ENCODE measurements around the gene RAI1. TPM values are rescaled to one million over a fixed set of nuclear protein-coding genes. Genes with fewer than 3 reads are reported as not detected.

RAI1 gene
- total RNA-seq, 1 experiment from 2014 or later, result 46.8 TPM

- no peak for DNase-seq (ENCODE audit: low spot score)
- H3K4me1 ChIP-seq (ENCODE audit: insufficient read depth, low read length, poor library complexity, severe bottlenecking), result peaks cover 39% of the 10 kb centered on the region
- no peaks in the 10 kb centered on the region for H3K36me3 ChIP-seq (ENCODE audit: insufficient read depth, low read length, poor library complexity, severe bottlenecking)
- H3K9me3 ChIP-seq (ENCODE audit: low read depth, low read length, poor library complexity, severe bottlenecking), result no peaks in the 10 kb centered on the region
- H3K4me3 ChIP-seq (ENCODE audit: low read depth, low read length, poor library complexity, severe bottlenecking), result no peak overlapping the region
- BruUV-seq (replicated peaks), result no TSS peak
- intact Hi-C loops (cut with micrococcal nuclease; ENCODE audit: unreplicated experiment), result no loop called here
- no peaks in the 10 kb centered on the region for H3K27me3 ChIP-seq (replicated peaks; ENCODE audit: insufficient read depth, low read depth, low read length, poor library complexity)
- ChIA-PET POLR2A (ENCODE audit: low non-redundant PET) (no interaction called here), CTCF (no interaction called here)
- TF ChIP-seq, protein P1, sequence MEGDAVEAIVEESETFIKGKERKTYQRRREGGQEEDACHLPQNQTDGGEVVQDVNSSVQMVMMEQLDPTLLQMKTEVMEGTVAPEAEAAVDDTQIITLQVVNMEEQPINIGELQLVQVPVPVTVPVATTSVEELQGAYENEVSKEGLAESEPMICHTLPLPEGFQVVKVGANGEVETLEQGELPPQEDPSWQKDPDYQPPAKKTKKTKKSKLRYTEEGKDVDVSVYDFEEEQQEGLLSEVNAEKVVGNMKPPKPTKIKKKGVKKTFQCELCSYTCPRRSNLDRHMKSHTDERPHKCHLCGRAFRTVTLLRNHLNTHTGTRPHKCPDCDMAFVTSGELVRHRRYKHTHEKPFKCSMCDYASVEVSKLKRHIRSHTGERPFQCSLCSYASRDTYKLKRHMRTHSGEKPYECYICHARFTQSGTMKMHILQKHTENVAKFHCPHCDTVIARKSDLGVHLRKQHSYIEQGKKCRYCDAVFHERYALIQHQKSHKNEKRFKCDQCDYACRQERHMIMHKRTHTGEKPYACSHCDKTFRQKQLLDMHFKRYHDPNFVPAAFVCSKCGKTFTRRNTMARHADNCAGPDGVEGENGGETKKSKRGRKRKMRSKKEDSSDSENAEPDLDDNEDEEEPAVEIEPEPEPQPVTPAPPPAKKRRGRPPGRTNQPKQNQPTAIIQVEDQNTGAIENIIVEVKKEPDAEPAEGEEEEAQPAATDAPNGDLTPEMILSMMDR (conservative IDR thresholded peaks at IDR 0.05; ENCODE audit: low read depth, low read length), result no peak
- no peak for TF ChIP-seq EZH2 (IDR thresholded peaks at IDR 0.05; ENCODE audit: borderline replicate concordance, low read depth, low read length, poor library complexity, severe bottlenecking)
- H3K27ac ChIP-seq (ENCODE audit: low read depth, low read length, poor library complexity, severe bottlenecking), result peak overlapping the region; percentile 3
These were observed 84.3 kb downstream of the RAI1 start for GRCh38 chr17:17765359-17766076.

GRCh38 chr17:17766077-17766743 is 85.0 kb downstream of the RAI1 start:
- CTCF ChIA-PET, result no interaction called here
- H3K4me1 ChIP-seq (ENCODE audit: insufficient read depth, low read length, poor library complexity, severe bottlenecking), result peaks cover 39% of the 10 kb centered on the region
- POLR2A ChIA-PET (ENCODE audit: low non-redundant PET), result no interaction called here
- BruUV-seq (replicated peaks), result no TSS peak
- H3K4me3 ChIP-seq (ENCODE audit: low read depth, low read length, poor library complexity, severe bottlenecking), result no peak overlapping the region
- no peaks in the 10 kb centered on the region for H3K9me3 ChIP-seq (ENCODE audit: low read depth, low read length, poor library complexity, severe bottlenecking)
- H3K27me3 ChIP-seq (replicated peaks; ENCODE audit: insufficient read depth, low read depth, low read length, poor library complexity), result no peaks in the 10 kb centered on the region
- intact Hi-C loops (cut with micrococcal nuclease; ENCODE audit: unreplicated experiment), result no loop called here
- H3K27ac ChIP-seq (ENCODE audit: low read depth, low read length, poor library complexity, severe bottlenecking), result peak overlapping the region; percentile 48
- H3K36me3 ChIP-seq (ENCODE audit: insufficient read depth, low read length, poor library complexity, severe bottlenecking), result no peaks in the 10 kb centered on the region
- TF ChIP-seq, protein P1 (conservative IDR thresholded peaks at IDR 0.05; ENCODE audit: low read depth, low read length), result no peak
- no peak for TF ChIP-seq EZH2 (IDR thresholded peaks at IDR 0.05; ENCODE audit: borderline replicate concordance, low read depth, low read length, poor library complexity, severe bottlenecking)
- no peak for DNase-seq (ENCODE audit: low spot score)

GRCh38 chr17:17766744-17767120 is 85.5 kb downstream of the RAI1 start:
- DNase-seq (ENCODE audit: low spot score), result no peak
- no peaks in the 10 kb centered on the region for H3K27me3 ChIP-seq (replicated peaks; ENCODE audit: insufficient read depth, low read depth, low read length, poor library complexity)
- H3K4me3 ChIP-seq (ENCODE audit: low read depth, low read length, poor library complexity, severe bottlenecking), result no peak overlapping the region
- ChIA-PET CTCF (interaction anchor here (1.0 kb wide), 1 partner anchor 12 kb away, joined by 3 read pairs; no protein-coding TSS in a partner anchor), POLR2A (ENCODE audit: low non-redundant PET) (no interaction called here)
- no TSS peak for BruUV-seq (replicated peaks)
- intact Hi-C loops (cut with micrococcal nuclease; ENCODE audit: unreplicated experiment), result no loop called here
- peaks cover 39% of the 10 kb centered on the region for H3K4me1 ChIP-seq (ENCODE audit: insufficient read depth, low read length, poor library complexity, severe bottlenecking)
- no peaks in the 10 kb centered on the region for H3K9me3 ChIP-seq (ENCODE audit: low read depth, low read length, poor library complexity, severe bottlenecking)
- H3K36me3 ChIP-seq (ENCODE audit: insufficient read depth, low read length, poor library complexity, severe bottlenecking), result no peaks in the 10 kb centered on the region
- no peak for TF ChIP-seq EZH2 (IDR thresholded peaks at IDR 0.05; ENCODE audit: borderline replicate concordance, low read depth, low read length, poor library complexity, severe bottlenecking)
- TF ChIP-seq, protein P1 (conservative IDR thresholded peaks at IDR 0.05; ENCODE audit: low read depth, low read length), result no peak
- peak overlapping the region; percentile 48 for H3K27ac ChIP-seq (ENCODE audit: low read depth, low read length, poor library complexity, severe bottlenecking)
